Esophagus squamous epithelium (tissue), 4 donors: ENCODE data around the gene TMEM72.

Source experiments
- POLR2A ChIP-seq, 4 donors: fragments of 450-650 bp; IDR thresholded peaks; one replicate each; pipeline ENCODE4 v1.6.1; 2017; ENCODE audit warnings: antibody characterized with exemption in 4 of 4, mild to moderate bottlenecking in 4 of 4, moderate library complexity in 3 of 4
- TF ChIP-seq, protein P1 (sequence below), 6 experiments: fragments of 450-650 bp in 4 of 6; fragments of 200-600 bp in 2 of 6; sonication (generic) in 2 of 6; IDR thresholded peaks; one replicate each; pipeline ENCODE4 v1.5.1; 2016 to 2019; ENCODE audit warnings: antibody characterized with exemption in 6 of 6, mild to moderate bottlenecking in 4 of 6, moderate library complexity in 4 of 6

DNA sequence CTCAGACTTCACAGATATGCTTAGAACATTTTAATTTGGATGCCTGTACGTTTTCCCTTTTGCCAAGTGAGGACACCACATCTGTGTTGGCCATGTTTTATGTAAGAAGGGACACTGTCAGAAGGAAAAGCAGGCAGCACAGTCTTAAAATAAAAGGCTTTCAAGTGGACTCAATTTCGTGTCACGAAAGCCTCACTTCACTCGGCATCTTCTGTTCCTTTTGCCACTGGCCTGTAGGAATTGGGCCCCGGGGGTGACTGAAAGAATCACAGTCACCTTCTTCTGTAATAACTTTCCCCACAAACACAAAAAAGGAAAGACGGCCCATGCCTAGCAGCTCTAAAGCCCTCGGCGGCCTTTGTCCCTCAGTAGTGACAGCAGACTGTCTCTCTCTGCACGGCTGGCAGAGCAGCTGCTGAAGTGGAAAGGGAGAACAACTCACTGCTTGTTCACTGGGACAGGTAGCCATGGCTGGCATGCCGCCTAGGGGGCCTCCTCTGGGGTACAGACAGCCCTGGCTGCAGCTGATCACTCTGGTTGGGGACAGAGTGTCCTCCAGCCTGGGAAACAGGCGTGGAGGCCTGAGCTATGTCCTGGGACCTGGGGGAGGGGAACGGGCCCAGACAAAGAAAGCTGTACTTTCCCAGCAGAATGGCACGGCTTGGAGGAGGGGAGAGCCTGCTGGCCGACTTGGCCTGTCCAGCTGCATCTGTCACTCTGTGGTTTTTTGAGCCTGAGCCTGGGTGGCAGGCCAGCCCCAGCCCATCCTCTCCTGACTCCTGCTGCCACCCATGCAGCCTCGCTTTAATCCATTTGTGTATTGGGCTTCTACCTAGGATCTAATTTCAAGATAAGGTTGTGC, 52.9 kb downstream of the TMEM72 start:
- TF ChIP-seq, protein P1, sequence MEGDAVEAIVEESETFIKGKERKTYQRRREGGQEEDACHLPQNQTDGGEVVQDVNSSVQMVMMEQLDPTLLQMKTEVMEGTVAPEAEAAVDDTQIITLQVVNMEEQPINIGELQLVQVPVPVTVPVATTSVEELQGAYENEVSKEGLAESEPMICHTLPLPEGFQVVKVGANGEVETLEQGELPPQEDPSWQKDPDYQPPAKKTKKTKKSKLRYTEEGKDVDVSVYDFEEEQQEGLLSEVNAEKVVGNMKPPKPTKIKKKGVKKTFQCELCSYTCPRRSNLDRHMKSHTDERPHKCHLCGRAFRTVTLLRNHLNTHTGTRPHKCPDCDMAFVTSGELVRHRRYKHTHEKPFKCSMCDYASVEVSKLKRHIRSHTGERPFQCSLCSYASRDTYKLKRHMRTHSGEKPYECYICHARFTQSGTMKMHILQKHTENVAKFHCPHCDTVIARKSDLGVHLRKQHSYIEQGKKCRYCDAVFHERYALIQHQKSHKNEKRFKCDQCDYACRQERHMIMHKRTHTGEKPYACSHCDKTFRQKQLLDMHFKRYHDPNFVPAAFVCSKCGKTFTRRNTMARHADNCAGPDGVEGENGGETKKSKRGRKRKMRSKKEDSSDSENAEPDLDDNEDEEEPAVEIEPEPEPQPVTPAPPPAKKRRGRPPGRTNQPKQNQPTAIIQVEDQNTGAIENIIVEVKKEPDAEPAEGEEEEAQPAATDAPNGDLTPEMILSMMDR (IDR thresholded peaks at IDR 0.05), result no peak
- peak in 1 of 4 donors; percentile 24 for TF ChIP-seq POLR2A (IDR thresholded peaks at IDR 0.05)
